GM18867 (cell line): ENCODE measurements around the gene PCBP3.
"Not testable (repeated sequence)": the region's sequence is repeated elsewhere in the genome, so short reads cannot be mapped to it uniquely, and the experiment has no call there.

Experiments used
- ATAC-seq: cut with Tn5 transposase; IDR thresholded peaks from one replicate; pipeline ENCODE4 v1.9.1; 2021; ENCODE audit warnings: mild to moderate bottlenecking, moderate library complexity; ENCODE audit not compliant: unreplicated experiment

The PCBP3 gene

GRCh38 chr21:45669382-45669781 is 25.9 kb downstream of the PCBP3 start:
- no peak for ATAC-seq

- ATAC-seq, result no peak
Observed at GRCh38 chr21:45670731-45671130, 27.2 kb downstream of the PCBP3 start.

- not testable (repeated sequence) for ATAC-seq
Observed at GRCh38 chr21:45678790-45679189, 35.3 kb downstream of the PCBP3 start.

- ATAC-seq, result no peak
Observed at GRCh38 chr21:45680215-45680614, 36.7 kb downstream of the PCBP3 start.

- ATAC-seq, result no peak
Observed at GRCh38 chr21:45695086-45695485, 51.6 kb downstream of the PCBP3 start.

- ATAC-seq, result no peak
Observed at GRCh38 chr21:45698493-45699184, 55.1 kb downstream of the PCBP3 start.

- ATAC-seq, result no peak
Observed at GRCh38 chr21:45699251-45699942, 55.9 kb downstream of the PCBP3 start.

GRCh38 chr21:45699966-45700365 is 56.4 kb downstream of the PCBP3 start:
- ATAC-seq, result no peak

GRCh38 chr21:45700461-45700860 is 56.9 kb downstream of the PCBP3 start:
- ATAC-seq, result no peak

GRCh38 chr21:45704311-45705108 is 61.0 kb downstream of the PCBP3 start:
- no peak for ATAC-seq

GRCh38 chr21:45706299-45706698 is 62.8 kb downstream of the PCBP3 start:
- no peak for ATAC-seq

GRCh38 chr21:45709173-45709572 is 65.6 kb downstream of the PCBP3 start:
- no peak for ATAC-seq

GRCh38 chr21:45709696-45710268 is 66.3 kb downstream of the PCBP3 start:
- no peak for ATAC-seq

GRCh38 chr21:45710306-45710705 is 66.8 kb downstream of the PCBP3 start:
- not testable (repeated sequence) for ATAC-seq

- no peak for ATAC-seq
Observed at GRCh38 chr21:45713613-45714012, 70.1 kb downstream of the PCBP3 start.

- ATAC-seq, result no peak
Observed at GRCh38 chr21:45715441-45715840, 71.9 kb downstream of the PCBP3 start.

- ATAC-seq, result no peak
Observed at GRCh38 chr21:45718413-45718812, 74.9 kb downstream of the PCBP3 start.

- ATAC-seq, result no peak
Observed at GRCh38 chr21:45719177-45719802, 75.8 kb downstream of the PCBP3 start.

- ATAC-seq, result not testable (repeated sequence)
Observed at GRCh38 chr21:45720204-45720603, 76.7 kb downstream of the PCBP3 start.

- ATAC-seq, result no peak
Observed at GRCh38 chr21:45721671-45722070, 78.1 kb downstream of the PCBP3 start.
